ENCODE results near the gene SMIM29. TPM values are rescaled to one million over a fixed set of nuclear protein-coding genes. Genes with fewer than 3 reads are reported as not detected.
A peak's percentile ranks its signal among the peaks of the same experiment; 100 is the strongest.
"Not testable (repeated sequence)": the region's sequence is repeated elsewhere in the genome, so short reads cannot be mapped to it uniquely, and the experiment has no call there.

Gene SMIM29
- total RNA-seq, 1 donor from 2014 or later, result 15.0 TPM

DNA sequence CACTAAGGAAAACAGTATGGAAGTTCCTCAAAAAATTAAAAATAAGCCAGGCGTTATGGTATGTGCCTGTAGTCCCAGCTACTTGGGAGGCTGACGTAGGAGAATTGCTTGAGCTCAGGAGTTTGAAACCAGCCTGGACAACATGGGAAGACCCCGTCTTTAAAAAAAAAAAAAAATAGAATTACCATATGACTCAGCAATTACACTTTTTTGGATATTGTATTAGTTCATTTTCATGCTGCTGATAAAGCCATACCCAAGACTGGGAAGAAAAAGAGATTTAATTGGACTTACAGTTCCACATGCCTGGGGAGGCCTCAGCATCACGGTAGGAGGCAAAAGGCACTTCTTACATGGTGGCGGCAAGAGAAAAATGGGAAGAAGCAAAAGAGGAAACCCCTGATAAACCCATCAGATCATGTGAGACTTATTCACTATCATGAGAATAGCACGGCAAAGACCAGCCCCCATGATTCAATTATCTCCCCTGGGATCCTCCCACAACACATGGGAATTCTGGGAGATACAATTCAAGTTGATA, 10.8 kb upstream of the SMIM29 start:
- no peak overlapping the region for H3K4me3 Mint-ChIP-seq
- no peak overlapping the region for H3K27ac Mint-ChIP-seq
- H3K4me1 Mint-ChIP-seq (ENCODE audit: low read depth), result no peaks in the 10 kb centered on the region
- H3K9me3 Mint-ChIP-seq, result no peaks in the 10 kb centered on the region
- intact Hi-C loops (cut with micrococcal nuclease), result no loop called here
- DNase-seq (ENCODE audit: low spot score), result no peak
- peaks cover 1% of the 10 kb centered on the region for H3K36me3 Mint-ChIP-seq (ENCODE audit: low read depth)
- no peaks in the 10 kb centered on the region for H3K27me3 Mint-ChIP-seq (ENCODE audit: insufficient read depth)

DNA sequence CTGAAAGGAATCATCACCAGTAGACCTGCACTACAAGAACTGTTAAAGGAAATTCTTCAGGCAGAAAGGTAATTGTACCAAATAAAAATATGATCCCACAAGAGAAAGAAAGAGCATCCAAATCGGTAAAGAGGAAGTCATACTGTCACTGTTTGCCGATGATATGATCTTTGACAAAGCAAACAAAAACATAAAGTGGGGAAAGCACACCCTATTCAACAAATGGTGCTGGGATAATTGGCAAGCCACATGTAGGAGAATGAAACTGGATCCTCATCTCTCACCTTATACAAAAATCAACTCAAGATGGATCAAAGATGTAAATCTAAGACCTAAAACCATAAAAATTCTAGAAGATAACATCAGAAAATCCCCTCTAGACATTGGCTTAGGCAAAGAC, 3.6 kb upstream of the SMIM29 start:
- H3K27me3 Mint-ChIP-seq (ENCODE audit: insufficient read depth); H3K4me3 Mint-ChIP-seq; intact Hi-C loops (cut with micrococcal nuclease); H3K27ac Mint-ChIP-seq; H3K9me3 Mint-ChIP-seq; H3K36me3 Mint-ChIP-seq (ENCODE audit: low read depth); DNase-seq (ENCODE audit: low spot score): not testable (repeated sequence)
- peaks cover 11% of the 10 kb centered on the region for H3K4me1 Mint-ChIP-seq (ENCODE audit: low read depth)

DNA sequence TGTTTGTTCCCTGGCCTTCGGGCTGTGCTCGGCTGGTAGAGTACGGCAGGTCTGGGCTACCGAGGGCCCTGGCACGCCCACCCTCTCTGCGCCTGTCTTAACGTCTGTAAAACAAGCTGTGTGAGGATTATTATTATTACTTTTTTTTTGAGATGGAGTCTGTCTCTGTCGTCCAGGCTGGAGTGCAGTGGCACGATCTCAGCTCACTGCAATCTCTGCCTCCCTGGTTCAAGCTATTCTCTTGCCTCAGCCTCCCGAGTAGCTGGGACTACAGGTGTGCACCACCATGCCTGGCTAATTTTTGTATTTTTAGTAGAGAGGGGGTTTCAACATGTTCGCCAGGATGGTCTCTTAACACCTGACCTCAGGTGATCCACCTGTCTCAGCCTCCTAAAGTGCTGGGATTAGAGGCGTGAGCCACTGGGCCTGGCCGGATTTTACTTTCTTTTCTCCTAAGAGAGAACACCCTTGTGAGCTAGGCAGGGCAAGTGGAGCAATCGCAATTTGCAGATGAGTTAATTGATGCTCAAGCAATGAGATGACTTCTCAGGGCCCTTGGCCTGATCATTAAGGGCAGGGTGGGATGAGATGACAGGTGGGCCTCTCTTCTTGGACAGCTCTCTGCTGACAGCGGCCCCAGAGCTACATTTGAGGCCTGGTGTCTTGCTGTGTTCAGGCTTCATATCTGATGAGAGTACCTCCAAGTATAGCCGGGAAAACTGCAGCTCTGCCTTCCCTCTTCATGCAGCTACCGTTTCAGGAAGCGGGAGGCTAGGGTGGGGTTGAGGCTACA, 859 bp upstream of the SMIM29 start:
- H3K4me1 Mint-ChIP-seq (ENCODE audit: low read depth), result peaks cover 34% of the 10 kb centered on the region
- peaks cover 1% of the 10 kb centered on the region for H3K27me3 Mint-ChIP-seq (ENCODE audit: insufficient read depth)
- H3K4me3 Mint-ChIP-seq, result peak overlapping the region; percentile 87
- intact Hi-C loops (cut with micrococcal nuclease), result loop anchor here (1.0 to 5.0 kb wide), 11 partner anchors 13 to 461 kb away; partner anchors contain the start of genes HMGA1, NUDT3 and RPS10
- no peak for DNase-seq (ENCODE audit: low spot score)
- H3K27ac Mint-ChIP-seq, result peak overlapping the region; percentile 83
- no peaks in the 10 kb centered on the region for H3K9me3 Mint-ChIP-seq
- H3K36me3 Mint-ChIP-seq (ENCODE audit: low read depth), result peaks cover 10% of the 10 kb centered on the region

DNA sequence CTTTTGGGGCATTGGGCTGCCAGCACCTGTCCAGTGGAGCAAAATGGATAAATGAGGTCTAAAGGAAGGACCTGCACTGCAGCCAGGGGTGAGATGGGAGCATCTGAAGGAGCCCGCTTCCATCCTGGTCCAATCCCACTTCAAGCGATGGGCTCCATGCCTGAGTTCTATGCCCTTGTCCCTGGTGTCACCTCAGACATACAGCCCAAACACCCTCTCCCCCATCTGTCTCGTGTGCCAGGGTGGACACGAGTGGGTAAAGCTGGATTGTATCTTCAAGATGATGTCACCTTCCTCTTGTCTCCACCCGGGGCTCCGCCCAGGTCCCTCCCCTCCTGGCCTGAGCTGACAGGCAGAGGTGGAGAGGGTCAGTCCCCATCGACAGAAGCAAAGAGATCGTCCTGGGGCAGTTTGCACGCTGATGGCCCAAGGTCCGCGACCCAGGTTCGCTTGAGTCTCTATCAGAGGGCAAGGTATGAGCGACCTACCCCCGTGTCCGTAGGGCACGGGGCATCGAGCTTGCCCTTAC, 544 bp downstream of the SMIM29 start:
- no peaks in the 10 kb centered on the region for H3K9me3 Mint-ChIP-seq
- H3K4me3 Mint-ChIP-seq, result peak overlapping the region; percentile 87
- peaks cover 47% of the 10 kb centered on the region for H3K4me1 Mint-ChIP-seq (ENCODE audit: low read depth)
- peak; percentile 38 for DNase-seq (ENCODE audit: low spot score)
- intact Hi-C loops (cut with micrococcal nuclease), result loop anchor here (2.0 to 5.0 kb wide), 3 partner anchors 69 to 279 kb away; no protein-coding TSS in a partner anchor
- peak overlapping the region; percentile 87 for H3K27ac Mint-ChIP-seq
- peaks cover 18% of the 10 kb centered on the region for H3K36me3 Mint-ChIP-seq (ENCODE audit: low read depth)
- peaks cover 1% of the 10 kb centered on the region for H3K27me3 Mint-ChIP-seq (ENCODE audit: insufficient read depth)

DNA sequence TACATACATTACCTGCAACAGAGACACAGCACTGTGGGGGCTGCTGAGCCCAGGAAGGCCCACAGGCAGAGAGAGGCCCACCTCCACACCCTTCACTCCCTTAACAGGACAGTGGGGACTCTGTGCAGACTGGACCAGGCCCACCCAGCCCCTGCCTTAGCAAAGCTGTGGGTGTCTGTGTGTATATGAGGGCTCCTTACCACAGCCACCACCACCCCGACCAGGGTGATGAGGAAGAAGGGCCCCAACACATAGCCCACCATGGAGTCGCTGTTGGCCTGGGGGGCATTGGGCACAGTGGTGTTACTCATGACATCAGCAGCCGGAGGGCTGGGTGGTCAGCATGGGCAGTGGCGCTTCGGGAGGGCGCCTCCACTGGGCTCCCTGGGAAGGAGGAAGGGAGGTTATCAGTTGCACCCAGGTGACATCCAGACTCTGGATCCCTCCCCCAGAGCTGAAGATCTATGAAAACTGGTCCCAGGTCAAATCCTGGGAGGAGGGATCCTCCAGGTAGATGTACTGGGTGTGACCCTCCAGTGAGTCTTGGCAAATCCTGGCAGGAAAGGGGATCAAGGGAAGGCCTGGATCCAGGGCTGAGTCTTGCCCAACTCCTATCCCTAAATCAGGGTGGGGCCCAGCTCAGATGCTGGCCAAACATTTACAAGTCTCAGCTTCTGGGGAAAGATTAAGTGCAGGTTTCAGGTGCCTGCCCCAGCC, 1.2 kb downstream of the SMIM29 start:
- Mint-ChIP-seq H3K36me3 (ENCODE audit: low read depth) (peaks cover 24% of the 10 kb centered on the region), H3K27me3 (ENCODE audit: insufficient read depth) (peaks cover 1% of the 10 kb centered on the region), H3K9me3 (no peaks in the 10 kb centered on the region), H3K4me3 (peak overlapping the region; percentile 87), H3K27ac (peak overlapping the region; percentile 87), H3K4me1 (ENCODE audit: low read depth) (peaks cover 53% of the 10 kb centered on the region)
- intact Hi-C loops (cut with micrococcal nuclease), result loop anchor here (2.0 to 5.0 kb wide), 3 partner anchors 70 to 279 kb away; no protein-coding TSS in a partner anchor
- DNase-seq (ENCODE audit: low spot score), result no peak

DNA sequence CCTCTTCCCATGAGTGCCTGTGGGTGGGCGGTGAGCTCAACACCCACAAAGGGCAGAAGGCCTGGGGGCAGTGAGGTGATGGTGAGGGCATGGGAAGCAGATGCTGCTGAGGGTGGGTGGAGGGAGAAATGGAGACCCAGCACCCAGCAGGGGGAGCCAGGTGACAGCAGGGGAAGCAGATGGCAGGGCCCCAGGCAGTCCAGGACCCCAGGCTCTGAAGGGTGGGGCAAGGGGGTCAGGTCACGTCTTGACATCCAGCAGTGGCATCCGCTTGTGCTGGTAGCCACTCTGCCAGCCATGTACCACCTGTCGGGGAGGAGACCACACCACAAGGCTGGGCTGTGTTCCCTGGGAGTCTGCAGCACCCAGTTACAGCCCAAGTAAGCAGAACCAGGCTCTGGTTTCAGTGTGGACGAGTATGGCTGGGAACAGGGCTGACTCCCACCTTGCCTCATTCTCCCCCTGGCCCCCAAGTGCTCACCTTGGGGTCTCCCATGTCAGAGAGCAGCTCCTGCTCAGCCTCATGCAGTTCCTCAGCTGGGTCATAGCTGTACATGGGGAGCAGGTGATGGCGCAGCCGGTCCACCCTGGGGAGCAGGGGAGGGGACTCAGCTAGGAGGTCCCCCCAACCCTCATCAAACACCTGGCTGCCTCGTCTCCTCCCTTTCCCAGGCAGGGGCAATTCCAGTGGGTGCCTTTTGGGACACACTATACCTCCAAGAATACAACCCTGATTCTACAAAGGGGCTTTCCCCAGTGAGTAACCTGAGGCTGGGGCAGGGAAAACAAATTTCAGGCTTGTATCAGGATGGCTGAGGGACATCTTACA, 2.0 kb downstream of the SMIM29 start:
- peak; percentile 33 for DNase-seq (ENCODE audit: low spot score)
- peaks cover 62% of the 10 kb centered on the region for H3K4me1 Mint-ChIP-seq (ENCODE audit: low read depth)
- intact Hi-C loops (cut with micrococcal nuclease), result loop anchor here (5.0 kb wide), 1 partner anchor 71 kb away; no protein-coding TSS in a partner anchor
- peak overlapping the region; percentile 70 for H3K27ac Mint-ChIP-seq
- peaks cover 33% of the 10 kb centered on the region for H3K36me3 Mint-ChIP-seq (ENCODE audit: low read depth)
- H3K4me3 Mint-ChIP-seq, result peak overlapping the region; percentile 34
- H3K9me3 Mint-ChIP-seq, result no peaks in the 10 kb centered on the region
- H3K27me3 Mint-ChIP-seq (ENCODE audit: insufficient read depth), result peaks cover 1% of the 10 kb centered on the region

DNA sequence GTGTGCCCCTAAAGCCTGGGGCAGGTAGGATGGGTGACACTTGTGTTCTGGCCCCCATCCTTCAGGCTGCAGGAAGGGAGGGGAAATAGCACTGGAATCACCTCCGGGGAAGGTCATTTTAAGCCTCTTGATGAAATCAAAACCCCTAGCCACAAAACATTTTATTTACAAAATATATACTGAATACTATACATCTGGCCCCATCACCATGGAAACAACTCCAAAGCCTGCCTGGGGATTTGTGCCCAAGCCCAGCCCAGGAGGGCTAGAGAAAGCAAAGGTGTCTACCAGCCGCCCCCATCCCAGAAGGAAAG, 2.6 kb downstream of the SMIM29 start:
- no peak for DNase-seq (ENCODE audit: low spot score)
- Mint-ChIP-seq H3K4me3 (no peak overlapping the region), H3K27me3 (ENCODE audit: insufficient read depth) (peaks cover 1% of the 10 kb centered on the region), H3K9me3 (no peaks in the 10 kb centered on the region), H3K4me1 (ENCODE audit: low read depth) (peaks cover 68% of the 10 kb centered on the region), H3K36me3 (ENCODE audit: low read depth) (peaks cover 39% of the 10 kb centered on the region), H3K27ac (peak overlapping the region; percentile 70)
- intact Hi-C loops (cut with micrococcal nuclease), result loop anchor here (5.0 kb wide), 1 partner anchor 71 kb away; no protein-coding TSS in a partner anchor

DNA sequence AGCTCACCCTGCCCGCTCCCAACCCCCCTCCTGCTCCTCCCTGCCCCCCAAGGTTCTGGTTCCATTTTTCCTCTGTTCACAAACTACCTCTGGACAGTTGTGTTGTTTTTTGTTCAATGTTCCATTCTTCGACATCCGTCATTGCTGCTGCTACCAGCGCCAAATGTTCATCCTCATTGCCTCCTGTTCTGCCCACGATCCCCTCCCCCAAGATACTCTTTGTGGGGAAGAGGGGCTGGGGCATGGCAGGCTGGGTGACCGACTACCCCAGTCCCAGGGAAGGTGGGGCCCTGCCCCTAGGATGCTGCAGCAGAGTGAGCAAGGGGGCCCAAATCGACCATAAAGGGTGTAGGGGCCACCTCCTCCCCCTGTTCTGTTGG, 3.1 kb downstream of the SMIM29 start:
- H3K4me1 Mint-ChIP-seq (ENCODE audit: low read depth), result peaks cover 72% of the 10 kb centered on the region
- intact Hi-C loops (cut with micrococcal nuclease), result loop anchor here (5.0 kb wide), 1 partner anchor 72 kb away; no protein-coding TSS in a partner anchor
- not testable (repeated sequence) for H3K9me3 Mint-ChIP-seq; DNase-seq (ENCODE audit: low spot score); H3K27me3 Mint-ChIP-seq (ENCODE audit: insufficient read depth); H3K4me3 Mint-ChIP-seq
- H3K27ac Mint-ChIP-seq, result peak overlapping the region; percentile 79
- H3K36me3 Mint-ChIP-seq (ENCODE audit: low read depth), result peaks cover 43% of the 10 kb centered on the region

DNA sequence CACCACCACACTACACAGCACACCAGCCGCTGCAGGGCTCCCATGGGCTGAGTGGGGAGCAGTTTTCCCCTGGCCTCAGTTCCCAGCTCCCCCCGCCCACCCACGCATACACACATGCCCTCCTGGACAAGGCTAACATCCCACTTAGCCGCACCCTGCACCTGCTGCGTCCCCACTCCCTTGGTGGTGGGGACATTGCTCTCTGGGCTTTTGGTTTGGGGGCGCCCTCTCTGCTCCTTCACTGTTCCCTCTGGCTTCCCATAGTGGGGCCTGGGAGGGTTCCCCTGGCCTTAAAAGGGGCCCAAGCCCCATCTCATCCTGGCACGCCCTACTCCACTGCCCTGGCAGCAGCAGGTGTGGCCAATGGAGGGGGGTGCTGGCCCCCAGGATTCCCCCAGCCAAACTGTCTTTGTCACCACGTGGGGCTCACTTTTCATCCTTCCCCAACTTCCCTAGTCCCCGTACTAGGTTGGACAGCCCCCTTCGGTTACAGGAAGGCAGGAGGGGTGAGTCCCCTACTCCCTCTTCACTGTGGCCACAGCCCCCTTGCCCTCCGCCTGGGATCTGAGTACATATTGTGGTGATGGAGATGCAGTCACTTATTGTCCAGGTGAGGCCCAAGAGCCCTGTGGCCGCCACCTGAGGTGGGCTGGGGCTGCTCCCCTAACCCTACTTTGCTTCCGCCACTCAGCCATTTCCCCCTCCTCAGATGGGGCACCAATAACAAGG, 3.6 kb downstream of the SMIM29 start:
- H3K9me3 Mint-ChIP-seq; H3K27me3 Mint-ChIP-seq (ENCODE audit: insufficient read depth); H3K4me3 Mint-ChIP-seq; DNase-seq (ENCODE audit: low spot score): not testable (repeated sequence)
- Mint-ChIP-seq H3K4me1 (ENCODE audit: low read depth) (peaks cover 77% of the 10 kb centered on the region), H3K27ac (peak overlapping the region; percentile 79), H3K36me3 (ENCODE audit: low read depth) (peaks cover 47% of the 10 kb centered on the region)
- intact Hi-C loops (cut with micrococcal nuclease), result loop anchor here (5.0 kb wide), 1 partner anchor 72 kb away; no protein-coding TSS in a partner anchor

DNA sequence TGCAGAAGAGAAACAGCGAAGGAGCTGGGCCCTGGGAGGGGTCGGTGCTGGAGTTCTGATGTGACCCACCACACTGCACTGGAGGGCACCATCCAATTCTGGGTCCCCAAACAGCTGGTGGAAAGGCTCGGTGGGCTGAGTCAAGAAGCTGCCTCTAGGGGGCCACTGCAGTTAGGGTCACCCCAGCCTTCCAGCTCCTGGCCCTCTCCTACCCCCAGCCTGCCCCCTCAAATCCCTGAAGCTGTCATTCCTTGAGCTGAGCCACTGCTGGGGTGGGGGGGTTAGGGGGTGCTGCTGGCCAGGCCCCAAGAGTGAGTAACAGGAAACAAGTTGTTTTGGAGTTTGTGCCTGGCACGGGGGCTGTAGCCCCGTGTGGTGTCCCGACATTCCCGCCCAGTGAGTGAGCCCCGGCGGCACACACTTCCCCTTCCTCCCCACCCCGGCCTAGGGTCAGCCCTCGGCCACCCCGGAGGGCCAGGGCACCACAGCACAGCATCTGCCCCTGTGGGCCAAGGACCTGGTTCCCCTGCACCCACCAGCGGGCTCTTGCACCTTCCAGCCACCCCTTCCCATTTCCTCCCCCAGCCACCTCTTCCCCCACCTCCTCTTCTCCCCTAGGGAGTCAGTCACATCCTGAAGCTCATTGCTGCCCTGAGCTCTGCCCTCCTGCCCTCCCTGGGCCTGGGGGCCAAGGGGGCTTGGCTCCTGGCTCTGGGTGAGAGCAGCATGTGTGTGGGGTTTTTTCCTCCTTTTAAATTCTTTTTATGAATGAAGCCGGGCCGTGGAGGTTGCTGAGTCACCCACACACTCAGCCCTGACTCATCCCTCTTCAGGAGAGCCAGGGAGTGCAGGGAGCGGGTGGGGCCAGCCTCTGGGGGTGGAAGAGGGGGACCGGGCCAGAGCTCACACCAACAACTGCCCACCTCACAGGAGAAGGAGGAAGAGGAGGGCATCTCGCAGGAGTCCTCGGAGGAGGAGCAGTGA, 4.6 kb downstream of the SMIM29 start:
- H3K36me3 Mint-ChIP-seq (ENCODE audit: low read depth), result peaks cover 53% of the 10 kb centered on the region

More for the DNA sequence above, 4.6 kb downstream of the SMIM29 start:
- intact Hi-C loops (cut with micrococcal nuclease), result no loop called here
- H3K4me1 Mint-ChIP-seq (ENCODE audit: low read depth), result peaks cover 87% of the 10 kb centered on the region
- H3K27ac Mint-ChIP-seq, result peak overlapping the region; percentile 84
- H3K9me3 Mint-ChIP-seq, result no peaks in the 10 kb centered on the region
- DNase-seq (ENCODE audit: low spot score), result no peak
- H3K4me3 Mint-ChIP-seq, result peak overlapping the region; percentile 51
- H3K27me3 Mint-ChIP-seq (ENCODE audit: insufficient read depth), result peaks cover 1% of the 10 kb centered on the region

Data from activated T-helper 1 cell treated with anti-CD3 and anti-CD28 coated beads, Interleukin-12 subunit alpha, Interleukin-12 subunit beta, Interleukin-2, Interleukin-4 antibody, amounts not matched to agents 30 ng/mL and 10 ng/mL and 1 ng/mL, durations not matched to agents 14 hours and 24 hours and 36 hours (primary cell).